HG02840 (cell line): Measurements from ENCODE around the gene ANKRD36.
"Not testable (repeated sequence)": the region's sequence is repeated elsewhere in the genome, so short reads cannot be mapped to it uniquely, and the experiment has no call there.

Experiments used
- ATAC-seq: cut with Tn5 transposase; IDR thresholded peaks from one replicate; pipeline ENCODE4 v1.9.1; 2021; ENCODE audit warnings: mild to moderate bottlenecking, moderate library complexity, moderate number of reproducible peaks; ENCODE audit not compliant: unreplicated experiment, low FRiP score

ANKRD36 gene

DNA sequence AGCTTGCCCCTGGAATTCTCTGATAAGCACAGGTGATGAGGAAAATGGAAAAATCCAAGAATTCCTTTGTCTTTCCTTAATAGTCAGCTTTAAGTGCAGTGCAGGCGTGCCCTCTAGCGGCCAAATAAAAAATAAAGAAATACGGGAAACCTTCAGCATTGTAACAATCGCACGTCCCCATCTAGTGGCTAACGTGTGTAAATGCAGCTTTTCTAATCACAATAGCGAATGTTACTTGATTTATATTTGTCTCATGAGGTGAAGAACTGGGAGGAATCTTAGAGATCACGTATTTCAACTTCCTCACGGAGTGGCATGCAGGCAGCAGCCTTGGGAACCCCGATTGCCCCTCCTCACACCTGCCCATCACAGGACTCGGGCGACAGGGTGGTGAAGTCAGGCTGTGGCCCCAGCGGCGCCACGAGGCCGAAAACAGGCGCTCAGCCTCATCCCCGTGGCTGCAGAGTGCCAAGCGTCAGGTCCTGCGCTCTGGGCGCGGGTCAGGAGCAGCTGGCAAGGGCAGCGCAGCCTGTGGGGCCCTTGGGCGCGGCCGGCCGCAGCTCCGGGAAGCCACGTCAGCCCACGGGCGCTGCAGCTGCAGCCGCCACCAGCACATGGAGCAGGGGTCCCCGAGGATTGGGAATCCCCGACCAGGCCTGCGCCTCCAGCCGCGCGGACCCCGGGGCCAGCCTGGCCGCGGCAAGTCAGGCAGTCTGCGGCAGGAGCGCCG is 468 bp upstream of the ANKRD36 start:
- ATAC-seq = not testable (repeated sequence)

DNA sequence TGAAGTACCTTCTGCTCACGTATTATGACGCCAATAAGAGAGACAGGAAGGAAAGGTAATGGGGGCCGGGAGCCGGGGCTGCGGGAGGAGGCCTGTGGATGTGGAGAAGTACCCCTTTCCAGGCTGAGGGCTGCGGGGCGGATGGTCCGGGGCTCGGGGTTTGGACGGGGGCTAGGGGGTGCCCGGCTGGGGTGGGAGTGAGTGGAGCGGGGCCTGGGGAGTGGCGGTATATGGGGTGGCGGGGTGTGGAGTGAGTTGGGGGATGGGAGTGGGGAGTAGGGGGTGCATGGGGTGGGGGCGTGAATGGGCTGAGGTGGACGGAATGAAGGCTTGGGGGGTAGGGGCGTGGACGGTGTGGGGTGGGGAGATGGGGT is 916 bp downstream of the ANKRD36 start:
- ATAC-seq = not testable (repeated sequence)

- ATAC-seq = not testable (repeated sequence)
Observed at GRCh38 chr2:97129090-97129489, 16.1 kb downstream of the ANKRD36 start.

GRCh38 chr2:97144016-97144415 is 31.1 kb downstream of the ANKRD36 start:
- ATAC-seq = not testable (repeated sequence)

DNA sequence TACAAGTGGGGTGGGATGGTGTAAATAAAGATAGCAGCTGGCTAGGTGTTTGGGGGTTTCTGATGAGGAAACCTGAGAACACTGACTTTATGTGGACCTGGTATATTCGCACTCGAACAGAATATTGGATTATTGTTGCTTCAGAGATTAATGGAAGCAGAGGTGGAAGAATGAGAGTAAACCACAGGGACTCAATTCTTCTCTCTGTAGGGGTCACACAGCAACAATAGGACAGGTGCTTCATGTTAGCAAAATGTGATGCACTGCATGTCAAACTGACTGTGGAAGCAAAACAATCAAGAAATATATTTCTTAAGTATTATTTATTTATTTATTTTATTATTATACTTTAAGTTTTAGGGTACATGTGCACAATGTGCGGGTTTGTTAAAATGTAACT is 53.6 kb downstream of the ANKRD36 start:
- not testable (repeated sequence) for ATAC-seq

GRCh38 chr2:97167938-97168337 is 55.0 kb downstream of the ANKRD36 start:
- not testable (repeated sequence) for ATAC-seq

DNA sequence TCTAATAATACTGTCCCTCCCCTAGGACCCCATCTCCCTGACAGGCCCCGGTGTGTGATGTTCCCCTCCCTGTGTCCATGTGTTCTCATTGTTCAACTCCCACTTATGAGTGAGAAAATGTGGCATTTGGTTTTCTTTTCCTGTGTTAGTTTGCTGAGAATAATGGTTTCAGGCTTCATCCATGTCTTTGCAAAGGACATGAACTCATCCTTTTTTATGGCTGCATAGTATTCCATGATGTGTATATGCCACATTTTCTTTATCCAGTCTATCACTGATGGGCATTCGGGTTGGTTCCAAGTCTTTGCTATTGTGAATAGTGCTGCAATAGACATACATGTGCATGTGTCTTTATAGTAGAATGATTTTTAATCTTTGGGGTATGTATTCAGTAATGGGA is 55.6 kb downstream of the ANKRD36 start:
- ATAC-seq = not testable (repeated sequence)

DNA sequence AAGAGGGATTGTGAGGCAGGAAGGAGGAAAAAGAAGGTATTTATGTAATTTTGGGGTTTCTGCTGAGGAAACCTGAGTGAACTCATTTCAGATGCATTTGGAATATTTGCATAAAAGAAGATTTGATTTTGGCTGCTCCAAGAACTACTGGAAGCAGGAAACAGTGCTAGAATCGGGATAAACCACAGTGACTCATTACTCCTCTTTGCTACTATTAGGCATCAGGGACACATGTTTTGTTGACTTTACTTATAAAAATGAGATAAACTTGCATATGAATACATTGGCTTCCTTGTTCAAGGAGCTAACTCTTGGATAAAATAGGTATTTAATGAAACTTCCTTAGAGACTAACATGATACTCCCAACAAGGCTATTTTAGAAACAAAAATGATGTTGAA is 67.4 kb downstream of the ANKRD36 start:
- ATAC-seq = not testable (repeated sequence)

- ATAC-seq = not testable (repeated sequence)
Observed at GRCh38 chr2:97195349-97195748, 82.4 kb downstream of the ANKRD36 start.

GRCh38 chr2:97197251-97197650 is 84.3 kb downstream of the ANKRD36 start:
- ATAC-seq = not testable (repeated sequence)

GRCh38 chr2:97200887-97201286 is 87.9 kb downstream of the ANKRD36 start:
- not testable (repeated sequence) for ATAC-seq

DNA sequence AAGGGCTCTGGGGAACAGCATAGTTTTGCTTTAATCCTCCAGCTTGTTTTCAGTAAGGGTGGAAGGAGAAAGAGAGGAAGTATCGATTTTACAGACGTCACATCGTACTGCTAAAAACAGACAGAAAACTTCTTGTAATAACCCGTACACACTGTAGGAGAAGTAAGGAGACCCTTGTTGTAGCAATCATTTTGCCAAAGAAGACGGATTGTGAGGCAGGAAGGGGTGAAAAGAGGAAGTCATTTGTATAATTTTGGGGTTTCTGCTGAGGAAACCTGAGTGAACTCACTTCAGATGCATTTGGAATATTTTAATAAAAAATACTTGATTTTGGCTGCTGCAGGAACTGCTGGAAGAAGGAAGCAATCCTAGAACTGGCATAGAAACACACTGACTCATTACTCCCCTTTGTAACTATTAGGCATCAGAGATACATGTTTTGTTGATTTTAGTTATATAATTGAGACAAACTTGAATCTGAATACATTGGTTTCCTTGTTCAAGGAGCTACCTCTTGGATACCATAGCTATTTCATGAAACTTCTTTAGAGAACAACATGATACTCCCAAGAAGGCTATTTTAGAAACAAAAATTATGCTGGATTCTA is 89.8 kb downstream of the ANKRD36 start:
- ATAC-seq = not testable (repeated sequence)

DNA sequence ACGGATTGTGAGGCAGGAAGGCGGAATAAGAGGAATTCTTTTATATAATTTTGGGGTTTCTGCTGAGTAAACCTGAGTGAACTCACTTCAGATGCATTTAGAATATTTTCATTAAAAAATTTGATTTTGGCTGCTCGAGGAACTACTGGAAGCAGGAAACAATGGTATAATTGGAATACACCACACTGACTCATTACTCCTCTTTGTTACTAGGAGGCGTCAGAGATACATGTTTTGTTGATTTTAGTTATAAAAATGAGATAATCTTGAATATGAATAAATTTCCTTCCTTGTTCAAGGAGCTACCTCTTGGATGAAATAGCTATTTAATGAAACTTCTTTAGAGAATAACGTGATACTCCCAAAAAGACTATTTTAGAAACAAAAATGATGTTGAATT is 97.4 kb downstream of the ANKRD36 start:
- ATAC-seq = no peak

DNA sequence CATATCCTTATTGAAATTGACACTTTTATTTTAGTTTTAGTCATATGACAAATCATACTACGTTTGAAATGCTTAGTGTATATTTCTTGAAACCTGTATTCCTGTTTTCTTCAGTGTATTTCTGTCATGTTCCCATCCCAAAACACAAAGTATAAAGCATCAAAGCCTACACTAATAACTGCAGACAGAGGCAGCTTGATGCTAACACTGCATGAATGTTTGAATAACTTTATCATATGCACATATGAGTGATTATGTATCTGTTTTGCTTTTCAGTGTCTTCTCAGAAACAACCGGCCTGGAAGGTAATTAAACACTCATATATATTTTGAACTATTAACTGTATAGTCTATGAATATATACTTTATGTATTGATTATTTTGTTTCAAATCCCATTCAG is 102.1 kb downstream of the ANKRD36 start:
- ATAC-seq = not testable (repeated sequence)

GRCh38 chr2:97230848-97231585 is 118.1 kb downstream of the ANKRD36 start:
- ATAC-seq = not testable (repeated sequence)

DNA sequence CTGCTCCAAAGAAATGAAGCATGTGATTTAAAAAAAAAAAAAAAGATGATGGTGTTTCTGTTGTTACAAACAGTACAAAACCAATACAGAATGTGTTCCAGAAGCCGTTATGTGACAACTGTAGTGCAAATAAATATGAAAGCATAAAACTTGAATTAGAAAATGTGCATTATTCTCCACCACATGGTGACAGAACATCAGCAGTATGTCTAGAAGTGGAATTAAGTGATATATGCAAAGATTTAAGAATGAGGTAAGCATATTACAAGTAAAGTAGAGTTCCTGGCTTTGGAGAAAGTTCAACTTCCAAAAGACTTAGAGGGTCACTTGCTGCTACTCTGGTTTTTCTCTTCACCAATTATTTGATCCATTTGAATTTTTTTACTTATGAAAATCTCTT is 120.0 kb downstream of the ANKRD36 start:
- not testable (repeated sequence) for ATAC-seq

DNA sequence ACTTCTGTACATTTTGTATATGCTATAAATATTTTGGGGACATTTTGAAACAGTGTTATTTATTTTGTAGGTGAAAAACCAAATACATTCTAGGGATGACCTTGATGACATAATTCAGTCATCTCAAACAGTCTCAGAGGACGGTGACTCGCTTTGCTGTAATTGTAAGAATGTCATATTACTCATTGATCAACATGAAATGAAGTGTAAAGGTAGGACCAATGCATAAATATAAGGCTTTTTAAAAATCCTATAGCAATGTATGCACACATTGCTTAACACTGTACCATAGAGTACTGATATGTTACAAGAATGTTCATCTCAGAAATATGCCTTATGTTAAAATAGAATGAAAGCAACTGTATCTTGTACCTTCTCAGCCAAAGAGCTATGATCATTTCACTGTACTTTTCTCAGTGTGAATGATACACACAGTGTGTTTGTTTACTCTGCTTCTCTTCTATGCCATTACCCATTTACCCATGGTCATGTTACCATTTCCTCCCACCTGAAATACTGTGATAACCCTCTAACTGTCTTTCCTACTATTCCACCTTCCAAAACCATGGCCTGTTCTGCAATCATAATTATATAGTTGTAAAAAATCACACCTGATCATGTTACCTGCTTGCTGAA is 120.8 kb downstream of the ANKRD36 start:
- not testable (repeated sequence) for ATAC-seq

- not testable (repeated sequence) for ATAC-seq
Observed at GRCh38 chr2:97261192-97261591, 148.2 kb downstream of the ANKRD36 start.

- ATAC-seq = not testable (repeated sequence)
Observed at GRCh38 chr2:97266449-97266848, 153.5 kb downstream of the ANKRD36 start.

DNA sequence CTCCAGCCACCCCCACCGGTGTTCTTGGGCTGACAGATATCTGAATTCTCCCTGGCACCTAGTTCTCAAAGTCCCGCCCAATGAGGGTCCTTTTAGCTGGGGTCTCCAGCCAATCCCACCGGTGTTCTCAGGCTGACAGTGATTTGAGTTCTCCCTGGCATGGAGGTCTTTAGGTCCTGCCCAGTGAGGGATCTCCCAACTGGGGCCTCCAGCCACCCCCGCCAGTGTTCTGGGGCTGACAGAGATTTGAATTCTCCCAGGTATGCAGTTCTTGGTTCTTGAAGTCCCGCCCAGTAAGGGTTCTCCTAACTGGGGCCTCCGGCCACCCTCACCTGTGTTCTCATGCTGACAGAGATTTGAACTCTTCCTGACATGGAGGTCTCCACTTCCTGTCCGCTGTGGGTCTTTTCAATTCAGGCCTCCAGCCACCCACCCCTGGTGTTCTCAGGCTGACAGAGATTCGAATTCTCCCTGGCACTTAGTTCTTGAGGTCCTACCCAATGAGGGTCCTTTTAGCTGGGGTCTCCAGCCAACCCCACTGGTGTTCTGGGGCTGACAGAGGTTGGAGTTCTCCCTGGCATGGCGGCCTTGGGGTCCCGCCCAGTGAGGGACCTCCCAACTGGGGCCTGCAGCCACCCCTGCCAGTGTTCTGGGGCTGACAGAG is 154.6 kb downstream of the ANKRD36 start:
- ATAC-seq = no peak
